Measurements from ENCODE around the gene VWF.
"Not testable (repeated sequence)": the region's sequence is repeated elsewhere in the genome, so short reads cannot be mapped to it uniquely, and the experiment has no call there.

The VWF gene

GRCh38 chr12:6032726-6033125 lies 91.7 kb downstream of the VWF start:
- DNase-seq (ENCODE audit: low spot score): no peak

GRCh38 chr12:6031001-6031400 lies 93.5 kb downstream of the VWF start:
- DNase-seq (ENCODE audit: low spot score): no peak

GRCh38 chr12:6030081-6030480 lies 94.4 kb downstream of the VWF start:
- no peak for DNase-seq (ENCODE audit: low spot score)

DNA sequence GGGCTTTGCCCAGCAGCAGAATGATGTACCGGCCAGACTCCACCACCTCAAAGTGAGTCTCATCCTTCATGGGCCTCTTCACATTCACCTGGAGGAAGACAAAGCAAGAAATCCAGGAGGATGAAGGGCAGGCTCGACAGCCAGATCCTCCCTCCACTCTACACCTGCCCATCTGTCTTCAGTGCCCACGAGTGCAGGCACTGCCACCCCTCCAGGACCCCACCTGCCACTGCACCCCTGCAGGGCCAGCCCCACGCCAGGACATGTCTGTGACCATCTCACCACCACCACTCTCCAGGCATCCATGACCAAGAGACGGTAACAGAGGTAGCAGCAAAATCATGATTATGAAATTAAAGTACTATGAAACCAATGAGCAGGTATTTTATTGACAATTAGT lies 95.1 kb downstream of the VWF start:
- DNase-seq (ENCODE audit: low spot score): no peak

GRCh38 chr12:6026998-6027397 lies 97.5 kb downstream of the VWF start:
- no peak for DNase-seq (ENCODE audit: low spot score)

DNA sequence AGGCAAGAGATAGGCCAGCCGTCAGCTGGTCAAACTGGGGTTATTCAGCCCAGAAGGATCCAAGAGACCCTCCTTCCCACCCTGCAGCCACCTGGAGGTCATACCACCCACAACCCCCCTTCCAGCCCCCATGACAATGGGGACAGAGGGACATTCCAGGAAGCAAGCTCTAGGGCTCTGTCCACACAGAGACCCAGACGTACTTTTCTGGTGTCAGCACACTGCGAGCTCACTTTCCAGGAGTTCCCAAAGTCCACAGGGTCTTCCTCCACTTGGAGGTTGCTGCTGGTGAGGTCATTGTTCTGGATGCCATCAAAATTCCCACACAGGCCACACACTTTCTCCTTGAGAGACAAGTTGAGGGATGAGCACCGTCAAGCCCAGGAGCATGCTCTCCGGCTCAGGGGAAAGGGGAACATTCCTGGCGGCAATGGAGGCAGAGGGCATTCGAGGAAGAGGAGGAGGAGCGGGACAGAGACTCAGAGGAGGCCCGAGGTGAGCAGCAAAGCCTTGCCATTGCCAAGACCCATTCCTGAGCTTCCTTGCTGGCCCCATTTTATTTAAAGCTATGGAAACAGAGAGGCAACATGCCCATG lies 98.7 kb downstream of the VWF start:
- DNase-seq (ENCODE audit: low spot score): not testable (repeated sequence)

DNA sequence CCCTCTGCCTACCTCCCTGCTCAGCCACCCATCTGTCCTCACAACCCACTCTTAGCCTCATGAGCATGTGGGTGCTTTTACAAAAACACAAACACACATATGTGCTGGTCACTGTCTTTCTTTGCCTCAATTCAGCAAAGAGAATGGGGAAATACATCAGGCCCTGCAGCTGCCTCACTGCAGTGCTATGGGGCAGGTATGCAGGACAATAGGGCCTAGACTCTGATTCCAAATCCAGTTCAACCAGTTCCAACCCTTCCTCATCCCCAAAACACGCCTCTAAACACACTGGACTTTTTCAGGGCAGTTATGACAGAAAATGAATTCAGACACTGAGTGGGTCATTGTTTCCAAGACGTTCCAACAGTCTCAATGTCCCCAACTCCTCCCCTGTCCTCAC lies 100.4 kb downstream of the VWF start:
- DNase-seq (ENCODE audit: low spot score): not testable (repeated sequence)

GRCh38 chr12:6020930-6021329 lies 103.5 kb downstream of the VWF start:
- DNase-seq (ENCODE audit: low spot score): no peak

GRCh38 chr12:6020511-6020910 lies 104.0 kb downstream of the VWF start:
- not testable (repeated sequence) for DNase-seq (ENCODE audit: low spot score)

- DNase-seq (ENCODE audit: low spot score): not testable (repeated sequence)
Observed at GRCh38 chr12:6019256-6019655, 105.2 kb downstream of the VWF start.

DNA sequence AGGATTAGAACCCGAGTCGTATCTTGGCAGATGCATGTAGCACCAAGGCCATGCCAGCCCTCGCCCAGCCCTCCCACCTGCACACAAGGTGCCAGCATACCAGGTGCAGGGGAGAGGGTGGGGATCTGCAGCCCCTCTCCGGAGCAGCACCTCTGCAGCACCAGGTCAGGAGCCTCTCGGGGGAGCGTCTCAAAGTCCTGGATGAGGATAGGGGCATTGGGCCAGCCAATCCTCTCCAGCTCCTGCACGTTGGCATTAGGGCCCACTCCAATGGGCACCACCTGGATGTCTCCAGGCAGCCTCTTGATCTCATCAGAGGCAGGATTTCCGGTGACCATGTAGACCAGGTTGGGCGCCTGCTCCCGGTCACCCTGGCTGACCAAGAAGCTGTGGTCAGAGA lies 106.2 kb downstream of the VWF start:
- no peak for DNase-seq (ENCODE audit: low spot score)

- no peak for DNase-seq (ENCODE audit: low spot score)
Observed at GRCh38 chr12:6016756-6017155, 107.7 kb downstream of the VWF start.

DNA sequence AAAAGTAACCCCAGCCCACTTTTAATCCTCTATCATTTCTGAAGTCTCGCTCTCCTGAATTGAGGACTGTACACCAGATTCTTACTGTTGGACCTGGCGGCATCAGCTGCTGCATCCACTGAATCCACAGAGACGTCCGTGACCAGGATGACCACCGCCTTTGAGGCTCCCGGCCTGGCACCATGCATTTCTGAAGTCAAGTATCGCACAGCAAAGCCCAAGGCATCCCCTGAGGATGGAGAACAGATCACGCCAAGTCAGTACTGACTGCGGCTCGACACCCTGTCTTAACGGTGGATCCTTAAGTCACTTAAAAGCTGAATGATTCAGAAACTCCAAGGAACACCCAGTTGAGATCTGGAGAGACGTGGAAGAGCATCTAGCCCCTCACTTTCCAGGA lies 108.5 kb downstream of the VWF start:
- DNase-seq (ENCODE audit: low spot score): peak; percentile 29

- DNase-seq (ENCODE audit: low spot score): not testable (repeated sequence)
Observed at GRCh38 chr12:6015271-6015670, 109.2 kb downstream of the VWF start.

DNA sequence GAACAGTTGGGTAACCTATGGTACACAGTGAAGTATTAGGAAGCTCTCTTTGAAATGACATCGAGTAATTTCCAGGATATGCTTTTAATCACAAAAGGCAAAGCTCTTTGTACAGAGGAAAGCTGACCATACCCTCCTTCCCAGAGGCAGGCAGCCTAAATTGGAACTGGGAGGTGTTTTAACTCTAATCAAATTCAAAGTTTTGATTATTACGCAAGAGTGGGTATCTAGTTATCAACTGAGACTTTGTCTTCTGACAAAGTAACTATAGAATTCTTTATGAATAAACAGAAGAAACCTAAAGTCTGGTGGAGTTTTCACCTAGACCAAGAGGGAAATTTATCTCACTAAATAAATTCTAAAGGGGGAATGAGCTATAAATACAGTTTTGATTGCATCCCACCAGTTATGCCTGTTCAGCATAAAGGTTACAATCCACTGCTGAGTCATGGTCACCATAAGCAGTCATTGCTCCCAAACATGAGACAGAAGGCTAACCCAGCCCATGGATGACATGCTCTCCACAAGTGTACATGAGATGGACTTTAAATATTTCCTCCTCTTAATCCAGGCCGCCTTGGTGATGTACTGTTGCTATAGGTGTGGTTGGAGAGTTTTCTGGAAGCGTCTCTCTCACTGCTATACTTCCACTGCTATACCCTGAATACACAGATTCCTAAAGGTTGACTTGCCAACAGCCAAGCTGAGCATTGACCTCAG lies 113.7 kb downstream of the VWF start:
- not testable (repeated sequence) for DNase-seq (ENCODE audit: low spot score)

DNA sequence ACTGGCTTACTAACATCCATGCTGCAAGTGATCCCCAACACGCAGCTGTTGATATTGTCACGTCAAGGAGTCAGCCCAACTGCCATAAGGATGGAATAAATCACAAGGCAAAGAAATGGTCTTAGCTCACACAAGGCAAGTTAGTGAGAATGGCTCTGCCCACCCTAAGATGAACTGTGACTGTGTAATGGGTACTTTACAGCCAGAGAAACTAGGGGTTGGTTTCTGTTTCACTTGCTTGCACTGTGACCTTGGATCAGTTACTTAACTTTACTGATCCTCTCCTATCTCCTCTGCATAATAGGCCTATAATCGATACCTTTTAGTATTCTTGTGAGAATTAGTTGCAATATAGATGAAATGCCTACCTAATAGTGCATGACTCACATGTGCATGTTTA lies 127.2 kb downstream of the VWF start:
- no peak for DNase-seq (ENCODE audit: low spot score)

DNA sequence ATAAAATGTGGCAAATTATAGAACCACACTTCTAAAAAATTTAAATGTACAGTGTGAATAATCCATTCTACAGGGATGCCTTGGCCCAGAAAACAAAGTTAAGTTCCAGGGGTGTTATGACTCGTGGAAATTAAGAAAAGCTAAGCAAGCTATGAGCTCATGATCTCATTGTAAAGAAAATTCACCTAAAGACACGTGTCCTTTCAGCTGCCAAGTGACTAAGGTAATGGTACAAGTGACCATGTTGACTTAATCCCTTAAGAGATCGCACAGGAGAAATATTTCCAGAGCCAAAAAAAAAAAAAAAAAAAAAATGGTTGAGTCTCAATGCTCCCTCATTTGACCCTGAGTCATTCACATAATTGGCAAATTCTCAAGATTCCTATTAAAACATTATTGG lies 128.0 kb downstream of the VWF start:
- DNase-seq (ENCODE audit: low spot score): no peak

- peak; percentile 32 for DNase-seq (ENCODE audit: low spot score)
Observed at GRCh38 chr12:5989621-5990020, 134.8 kb downstream of the VWF start.

DNA sequence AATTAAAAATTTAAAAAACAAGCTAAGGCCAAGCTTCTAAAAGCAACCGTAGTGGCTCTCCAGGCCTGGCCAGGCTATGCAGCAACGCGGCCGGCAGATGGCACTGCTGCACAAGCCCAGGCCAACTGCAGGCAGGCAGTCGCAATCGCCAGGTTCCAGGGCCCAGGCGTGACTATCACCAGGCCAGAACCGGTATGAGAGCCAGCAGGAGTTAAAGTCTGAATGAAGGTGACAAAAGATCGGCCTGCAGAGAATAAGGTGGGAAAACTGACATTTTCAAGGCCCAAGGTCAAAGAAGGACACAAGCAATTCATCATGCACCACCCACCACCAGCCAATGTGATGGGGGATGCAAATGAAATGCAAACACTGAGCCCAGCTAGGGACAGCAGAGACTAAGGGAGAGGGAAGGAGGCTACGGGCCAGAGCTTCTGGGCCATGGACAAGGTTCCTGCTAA lies 135.8 kb downstream of the VWF start:
- peak; percentile 92 for DNase-seq (ENCODE audit: low spot score)

- DNase-seq (ENCODE audit: low spot score): peak; percentile 46
Observed at GRCh38 chr12:5988088-5988487, 136.4 kb downstream of the VWF start.

DNA sequence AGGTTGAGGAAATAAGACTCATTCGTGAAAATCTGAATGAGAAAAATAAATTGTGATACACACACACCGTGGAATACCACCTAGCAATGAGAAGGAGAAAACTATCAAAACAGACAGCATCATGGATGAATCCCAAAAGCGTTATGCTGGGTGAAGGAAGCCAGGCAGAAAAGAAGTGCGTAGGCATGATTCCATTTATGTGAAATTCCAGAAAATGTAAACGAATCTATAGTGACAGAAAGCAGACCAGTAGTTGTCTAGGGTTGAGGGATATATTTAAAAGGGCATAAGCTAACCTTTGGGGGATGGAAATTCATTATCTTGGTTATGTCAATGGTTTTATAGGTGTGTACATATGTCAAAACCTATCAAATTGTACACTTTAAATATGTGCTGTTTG lies 136.9 kb downstream of the VWF start:
- DNase-seq (ENCODE audit: low spot score): no peak

GRCh38 chr12:5985471-5985870 lies 139.0 kb downstream of the VWF start:
- DNase-seq (ENCODE audit: low spot score): no peak

GRCh38 chr12:5984873-5985272 lies 139.6 kb downstream of the VWF start:
- no peak for DNase-seq (ENCODE audit: low spot score)

DNA sequence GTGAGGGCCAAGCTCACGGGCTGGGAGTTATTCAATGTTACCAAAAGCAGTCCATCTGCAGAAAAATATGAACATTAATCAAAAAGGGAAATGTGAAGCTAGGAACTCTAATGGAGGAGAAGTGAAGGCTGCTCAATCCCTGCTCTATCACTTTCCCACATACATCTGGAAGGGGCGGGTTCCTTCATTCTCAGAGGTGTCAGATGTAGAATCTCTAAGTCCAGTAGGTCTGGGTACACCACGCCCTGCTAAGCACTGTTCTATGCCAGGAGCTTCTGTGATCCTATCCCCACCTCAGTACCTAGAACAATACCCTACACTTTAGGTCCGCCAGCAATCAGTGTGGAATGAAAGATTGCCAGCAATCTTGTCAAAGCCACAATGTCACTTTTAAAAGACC lies 142.4 kb downstream of the VWF start:
- DNase-seq (ENCODE audit: low spot score): no peak
